ENCODE results near the gene NDUFS2. TPM values are rescaled to one million over a fixed set of nuclear protein-coding genes. Genes with fewer than 3 reads are reported as not detected.

Gene NDUFS2
- total and polyA plus RNA-seq, 9 of the 15 experiments (the other 6 are each of a cell fraction or from before 2014, with no cell fraction given): 70.0 to 176 (median 141) TPM

DNA sequence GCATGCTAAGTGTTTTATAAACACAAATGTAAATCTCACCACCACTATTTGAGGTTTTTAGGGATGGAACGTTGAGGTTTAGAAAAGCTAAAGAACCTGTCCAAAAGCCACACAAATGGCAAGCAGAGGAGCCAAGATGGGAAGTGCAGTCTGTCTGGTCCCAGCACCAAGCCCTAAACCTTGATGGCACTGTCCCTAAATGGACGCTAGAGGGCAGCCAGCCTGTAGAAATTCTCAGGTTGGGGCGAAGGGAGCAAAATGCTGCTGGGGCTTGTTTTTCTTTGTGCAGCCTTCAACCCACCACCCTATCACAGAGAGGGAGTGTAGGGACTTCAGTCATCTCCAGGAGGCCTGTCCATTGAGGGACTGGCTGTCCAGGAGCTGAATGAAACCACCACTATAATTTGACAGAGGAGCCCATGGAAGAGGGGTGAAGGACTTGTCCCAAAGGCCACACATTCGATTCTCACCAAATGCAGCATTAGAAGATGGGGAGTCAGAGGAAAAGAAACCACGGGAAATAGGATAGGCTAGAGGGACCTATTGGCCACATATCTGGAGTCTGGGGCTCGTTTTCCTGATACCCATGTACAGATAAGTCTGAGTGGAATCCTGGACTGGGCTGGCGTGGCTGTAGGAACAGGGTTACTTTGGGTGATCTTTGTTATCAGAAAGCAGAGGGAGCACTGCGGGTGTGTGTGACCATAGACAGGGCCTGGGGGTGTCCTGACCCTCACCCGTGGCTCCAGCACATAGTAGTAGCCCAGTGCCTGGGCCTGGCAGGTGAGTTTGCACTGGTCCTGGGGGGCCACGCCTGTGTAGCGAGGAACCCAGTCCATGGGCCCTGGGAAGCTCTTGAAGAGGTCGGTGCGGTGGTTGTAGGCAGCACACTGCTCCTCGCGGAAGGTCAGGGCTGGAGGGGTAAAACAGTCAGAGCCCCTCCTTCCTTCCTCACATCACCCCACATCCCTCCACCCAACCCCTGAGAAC lies 9.4 kb upstream of the NDUFS2 start (continued):
- TF ChIP-seq, protein P1, sequence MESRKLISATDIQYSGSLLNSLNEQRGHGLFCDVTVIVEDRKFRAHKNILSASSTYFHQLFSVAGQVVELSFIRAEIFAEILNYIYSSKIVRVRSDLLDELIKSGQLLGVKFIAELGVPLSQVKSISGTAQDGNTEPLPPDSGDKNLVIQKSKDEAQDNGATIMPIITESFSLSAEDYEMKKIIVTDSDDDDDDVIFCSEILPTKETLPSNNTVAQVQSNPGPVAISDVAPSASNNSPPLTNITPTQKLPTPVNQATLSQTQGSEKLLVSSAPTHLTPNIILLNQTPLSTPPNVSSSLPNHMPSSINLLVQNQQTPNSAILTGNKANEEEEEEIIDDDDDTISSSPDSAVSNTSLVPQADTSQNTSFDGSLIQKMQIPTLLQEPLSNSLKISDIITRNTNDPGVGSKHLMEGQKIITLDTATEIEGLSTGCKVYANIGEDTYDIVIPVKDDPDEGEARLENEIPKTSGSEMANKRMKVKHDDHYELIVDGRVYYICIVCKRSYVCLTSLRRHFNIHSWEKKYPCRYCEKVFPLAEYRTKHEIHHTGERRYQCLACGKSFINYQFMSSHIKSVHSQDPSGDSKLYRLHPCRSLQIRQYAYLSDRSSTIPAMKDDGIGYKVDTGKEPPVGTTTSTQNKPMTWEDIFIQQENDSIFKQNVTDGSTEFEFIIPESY (CRISPR knock-in tag; IDR thresholded peaks at IDR 0.05): peak; percentile 29; the same call in 1 of the 2 replicates
- no peak for TF ChIP-seq HMG20B (CRISPR knock-in tag; IDR thresholded peaks at IDR 0.05)
- TF ChIP-seq ETV1 (tag; conservative IDR thresholded peaks at IDR 0.05; ENCODE audit: low read depth): no peak
- TF ChIP-seq, protein P2, sequence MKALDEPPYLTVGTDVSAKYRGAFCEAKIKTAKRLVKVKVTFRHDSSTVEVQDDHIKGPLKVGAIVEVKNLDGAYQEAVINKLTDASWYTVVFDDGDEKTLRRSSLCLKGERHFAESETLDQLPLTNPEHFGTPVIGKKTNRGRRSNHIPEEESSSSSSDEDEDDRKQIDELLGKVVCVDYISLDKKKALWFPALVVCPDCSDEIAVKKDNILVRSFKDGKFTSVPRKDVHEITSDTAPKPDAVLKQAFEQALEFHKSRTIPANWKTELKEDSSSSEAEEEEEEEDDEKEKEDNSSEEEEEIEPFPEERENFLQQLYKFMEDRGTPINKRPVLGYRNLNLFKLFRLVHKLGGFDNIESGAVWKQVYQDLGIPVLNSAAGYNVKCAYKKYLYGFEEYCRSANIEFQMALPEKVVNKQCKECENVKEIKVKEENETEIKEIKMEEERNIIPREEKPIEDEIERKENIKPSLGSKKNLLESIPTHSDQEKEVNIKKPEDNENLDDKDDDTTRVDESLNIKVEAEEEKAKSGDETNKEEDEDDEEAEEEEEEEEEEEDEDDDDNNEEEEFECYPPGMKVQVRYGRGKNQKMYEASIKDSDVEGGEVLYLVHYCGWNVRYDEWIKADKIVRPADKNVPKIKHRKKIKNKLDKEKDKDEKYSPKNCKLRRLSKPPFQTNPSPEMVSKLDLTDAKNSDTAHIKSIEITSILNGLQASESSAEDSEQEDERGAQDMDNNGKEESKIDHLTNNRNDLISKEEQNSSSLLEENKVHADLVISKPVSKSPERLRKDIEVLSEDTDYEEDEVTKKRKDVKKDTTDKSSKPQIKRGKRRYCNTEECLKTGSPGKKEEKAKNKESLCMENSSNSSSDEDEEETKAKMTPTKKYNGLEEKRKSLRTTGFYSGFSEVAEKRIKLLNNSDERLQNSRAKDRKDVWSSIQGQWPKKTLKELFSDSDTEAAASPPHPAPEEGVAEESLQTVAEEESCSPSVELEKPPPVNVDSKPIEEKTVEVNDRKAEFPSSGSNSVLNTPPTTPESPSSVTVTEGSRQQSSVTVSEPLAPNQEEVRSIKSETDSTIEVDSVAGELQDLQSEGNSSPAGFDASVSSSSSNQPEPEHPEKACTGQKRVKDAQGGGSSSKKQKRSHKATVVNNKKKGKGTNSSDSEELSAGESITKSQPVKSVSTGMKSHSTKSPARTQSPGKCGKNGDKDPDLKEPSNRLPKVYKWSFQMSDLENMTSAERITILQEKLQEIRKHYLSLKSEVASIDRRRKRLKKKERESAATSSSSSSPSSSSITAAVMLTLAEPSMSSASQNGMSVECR (CRISPR knock-in tag; IDR thresholded peaks at IDR 0.05): no peak
- TF ChIP-seq, protein P3, sequence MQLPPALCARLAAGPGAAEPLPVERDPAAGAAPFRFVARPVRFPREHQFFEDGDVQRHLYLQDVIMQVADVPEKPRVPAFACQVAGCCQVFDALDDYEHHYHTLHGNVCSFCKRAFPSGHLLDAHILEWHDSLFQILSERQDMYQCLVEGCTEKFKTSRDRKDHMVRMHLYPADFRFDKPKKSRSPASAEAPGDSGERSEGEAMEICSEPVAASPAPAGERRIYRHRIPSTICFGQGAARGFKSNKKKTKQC (CRISPR knock-in tag; IDR thresholded peaks at IDR 0.05): no peak
- TF ChIP-seq ZC3H11A (IDR thresholded peaks at IDR 0.05; ENCODE audit: low read depth, low read length): 0 out of 2 replicates have a peak, but pooled peaks have one; percentile 30
- TF ChIP-seq JUND (IDR thresholded peaks at IDR 0.05; ENCODE audit: borderline replicate concordance, low read depth, low read length): peak; percentile 32; the same call in 1 of the 2 replicates
- TF ChIP-seq JUND (tag; IDR thresholded peaks at IDR 0.05; ENCODE audit: borderline replicate concordance, low read depth, low read length): no peak
- TF ChIP-seq MAFK (IDR thresholded peaks at IDR 0.05; ENCODE audit: low read length): 0 out of 2 replicates have a peak, but pooled peaks have one; percentile 22
- TF ChIP-seq, protein P4, sequence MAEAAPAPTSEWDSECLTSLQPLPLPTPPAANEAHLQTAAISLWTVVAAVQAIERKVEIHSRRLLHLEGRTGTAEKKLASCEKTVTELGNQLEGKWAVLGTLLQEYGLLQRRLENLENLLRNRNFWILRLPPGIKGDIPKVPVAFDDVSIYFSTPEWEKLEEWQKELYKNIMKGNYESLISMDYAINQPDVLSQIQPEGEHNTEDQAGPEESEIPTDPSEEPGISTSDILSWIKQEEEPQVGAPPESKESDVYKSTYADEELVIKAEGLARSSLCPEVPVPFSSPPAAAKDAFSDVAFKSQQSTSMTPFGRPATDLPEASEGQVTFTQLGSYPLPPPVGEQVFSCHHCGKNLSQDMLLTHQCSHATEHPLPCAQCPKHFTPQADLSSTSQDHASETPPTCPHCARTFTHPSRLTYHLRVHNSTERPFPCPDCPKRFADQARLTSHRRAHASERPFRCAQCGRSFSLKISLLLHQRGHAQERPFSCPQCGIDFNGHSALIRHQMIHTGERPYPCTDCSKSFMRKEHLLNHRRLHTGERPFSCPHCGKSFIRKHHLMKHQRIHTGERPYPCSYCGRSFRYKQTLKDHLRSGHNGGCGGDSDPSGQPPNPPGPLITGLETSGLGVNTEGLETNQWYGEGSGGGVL (CRISPR knock-in tag; IDR thresholded peaks at IDR 0.05): no peak
- TF ChIP-seq XRCC5 (IDR thresholded peaks at IDR 0.05; ENCODE audit: low read depth, low read length): peak; percentile 91
- peak in 1 of 2 experiments; percentile 28; a peak in 1 of 4 replicates for TF ChIP-seq FOXK2 (conservative IDR thresholded peaks at IDR 0.05 in 1 of 2, IDR thresholded peaks at IDR 0.05 in 1 of 2; ENCODE audit: low read depth in 2 of 2)
- TF ChIP-seq, protein P5, sequence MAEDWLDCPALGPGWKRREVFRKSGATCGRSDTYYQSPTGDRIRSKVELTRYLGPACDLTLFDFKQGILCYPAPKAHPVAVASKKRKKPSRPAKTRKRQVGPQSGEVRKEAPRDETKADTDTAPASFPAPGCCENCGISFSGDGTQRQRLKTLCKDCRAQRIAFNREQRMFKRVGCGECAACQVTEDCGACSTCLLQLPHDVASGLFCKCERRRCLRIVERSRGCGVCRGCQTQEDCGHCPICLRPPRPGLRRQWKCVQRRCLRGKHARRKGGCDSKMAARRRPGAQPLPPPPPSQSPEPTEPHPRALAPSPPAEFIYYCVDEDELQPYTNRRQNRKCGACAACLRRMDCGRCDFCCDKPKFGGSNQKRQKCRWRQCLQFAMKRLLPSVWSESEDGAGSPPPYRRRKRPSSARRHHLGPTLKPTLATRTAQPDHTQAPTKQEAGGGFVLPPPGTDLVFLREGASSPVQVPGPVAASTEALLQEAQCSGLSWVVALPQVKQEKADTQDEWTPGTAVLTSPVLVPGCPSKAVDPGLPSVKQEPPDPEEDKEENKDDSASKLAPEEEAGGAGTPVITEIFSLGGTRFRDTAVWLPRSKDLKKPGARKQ (CRISPR knock-in tag; IDR thresholded peaks at IDR 0.05): no peak
- TF ChIP-seq SMARCE1 (IDR thresholded peaks at IDR 0.05): no peak
